HFF-Myc (cell line): ENCODE data around the gene TBX18.

Experiments used
- DNase-seq: peaks from one replicate; pipeline ENCODE4 v3.0.0-alpha.2; 2011; ENCODE audit warnings: low read depth; ENCODE audit errors: extremely low read depth
- H3K4me3 ChIP-seq: replicated peaks from 2 replicates; pipeline ENCODE4 v1.5.1; 2011; ENCODE audit warnings: low read depth, mild to moderate bottlenecking, control low read depth, low read length
- TF ChIP-seq, protein P1 (sequence below): IDR thresholded peaks from 2 replicates; pipeline ENCODE4 v1.5.1; 2012; ENCODE audit warnings: mild to moderate bottlenecking, low read depth, low read length, control low read depth; ENCODE audit errors: missing control alignments

The TBX18 gene

DNA sequence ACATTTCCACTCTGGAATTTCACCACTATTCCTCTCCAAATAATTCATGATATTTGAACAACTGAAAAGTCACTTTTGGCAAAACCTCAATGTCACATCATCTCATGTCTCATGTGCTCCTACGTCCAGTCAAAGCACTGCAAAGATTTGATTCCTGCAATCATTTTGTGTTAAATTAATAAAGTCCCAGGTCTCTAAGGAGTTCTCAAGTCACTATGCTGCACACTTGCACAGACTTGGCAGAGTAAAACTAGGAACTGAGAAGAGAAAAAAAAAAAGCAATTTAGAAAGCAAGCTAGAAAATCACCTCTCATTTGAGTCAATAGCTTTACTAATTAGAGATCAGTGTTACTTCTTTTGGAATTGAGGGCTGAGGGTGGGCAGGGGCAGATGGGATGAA lies 11.2 kb downstream of the TBX18 start:
- DNase-seq = no peak
- H3K4me3 ChIP-seq = no peak overlapping the region
- TF ChIP-seq, protein P1, sequence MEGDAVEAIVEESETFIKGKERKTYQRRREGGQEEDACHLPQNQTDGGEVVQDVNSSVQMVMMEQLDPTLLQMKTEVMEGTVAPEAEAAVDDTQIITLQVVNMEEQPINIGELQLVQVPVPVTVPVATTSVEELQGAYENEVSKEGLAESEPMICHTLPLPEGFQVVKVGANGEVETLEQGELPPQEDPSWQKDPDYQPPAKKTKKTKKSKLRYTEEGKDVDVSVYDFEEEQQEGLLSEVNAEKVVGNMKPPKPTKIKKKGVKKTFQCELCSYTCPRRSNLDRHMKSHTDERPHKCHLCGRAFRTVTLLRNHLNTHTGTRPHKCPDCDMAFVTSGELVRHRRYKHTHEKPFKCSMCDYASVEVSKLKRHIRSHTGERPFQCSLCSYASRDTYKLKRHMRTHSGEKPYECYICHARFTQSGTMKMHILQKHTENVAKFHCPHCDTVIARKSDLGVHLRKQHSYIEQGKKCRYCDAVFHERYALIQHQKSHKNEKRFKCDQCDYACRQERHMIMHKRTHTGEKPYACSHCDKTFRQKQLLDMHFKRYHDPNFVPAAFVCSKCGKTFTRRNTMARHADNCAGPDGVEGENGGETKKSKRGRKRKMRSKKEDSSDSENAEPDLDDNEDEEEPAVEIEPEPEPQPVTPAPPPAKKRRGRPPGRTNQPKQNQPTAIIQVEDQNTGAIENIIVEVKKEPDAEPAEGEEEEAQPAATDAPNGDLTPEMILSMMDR = no peak

DNA sequence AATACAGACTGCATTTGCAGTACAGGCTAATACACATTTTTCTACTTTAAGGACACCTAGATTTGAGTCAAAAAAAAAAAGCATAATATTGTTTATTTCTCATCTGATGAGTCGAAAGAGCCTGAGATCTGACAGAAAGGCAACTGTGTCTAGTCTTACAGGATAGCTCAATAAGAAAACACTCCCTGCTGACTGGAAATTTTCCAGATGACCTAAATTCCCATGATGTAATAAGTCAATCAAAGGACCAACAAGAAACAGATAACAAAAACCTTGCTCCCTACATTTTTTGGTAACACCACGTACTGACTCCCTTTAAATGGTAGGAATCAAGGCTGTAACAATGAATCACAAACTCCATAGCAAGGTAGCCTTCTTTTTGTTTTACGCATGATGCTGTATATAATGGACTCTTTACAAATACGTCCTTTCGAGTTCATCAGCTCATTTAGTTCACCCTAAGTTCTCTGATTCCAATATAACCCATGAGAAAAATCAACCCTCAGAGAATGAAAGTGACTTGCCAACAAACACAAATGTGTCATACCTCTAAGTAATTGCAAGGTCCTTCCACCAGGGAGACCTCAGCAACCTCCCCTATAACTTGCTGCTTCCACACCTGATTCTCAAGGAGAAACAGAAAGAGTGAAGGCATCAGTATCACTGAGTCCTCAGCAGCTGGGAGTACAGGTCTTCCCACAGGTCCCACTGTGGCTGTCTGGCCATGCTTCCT lies 12.1 kb downstream of the TBX18 start:
- DNase-seq = no peak
- TF ChIP-seq, protein P1 = no peak
- H3K4me3 ChIP-seq = no peak overlapping the region

DNA sequence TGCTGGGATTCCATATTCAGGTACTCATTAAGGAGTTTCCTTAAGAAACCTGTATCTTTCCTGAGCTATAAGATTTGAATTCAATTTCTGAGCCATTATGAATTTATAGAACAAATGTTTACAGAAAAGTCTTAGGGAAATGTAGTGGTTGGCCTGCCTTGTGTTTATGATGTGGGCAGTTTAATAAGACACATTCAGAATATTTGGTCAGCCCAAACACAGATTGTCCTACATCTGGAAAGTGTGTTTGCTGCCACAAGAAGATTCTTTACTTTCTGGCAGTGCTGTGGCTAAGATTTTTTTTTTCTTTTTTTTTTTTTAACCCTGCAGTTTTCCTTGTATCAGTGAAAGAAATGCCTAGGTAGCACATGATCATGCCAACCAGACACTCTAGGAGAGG lies 15.2 kb downstream of the TBX18 start:
- H3K4me3 ChIP-seq = no peak overlapping the region
- no peak for DNase-seq
- TF ChIP-seq, protein P1 = no peak

DNA sequence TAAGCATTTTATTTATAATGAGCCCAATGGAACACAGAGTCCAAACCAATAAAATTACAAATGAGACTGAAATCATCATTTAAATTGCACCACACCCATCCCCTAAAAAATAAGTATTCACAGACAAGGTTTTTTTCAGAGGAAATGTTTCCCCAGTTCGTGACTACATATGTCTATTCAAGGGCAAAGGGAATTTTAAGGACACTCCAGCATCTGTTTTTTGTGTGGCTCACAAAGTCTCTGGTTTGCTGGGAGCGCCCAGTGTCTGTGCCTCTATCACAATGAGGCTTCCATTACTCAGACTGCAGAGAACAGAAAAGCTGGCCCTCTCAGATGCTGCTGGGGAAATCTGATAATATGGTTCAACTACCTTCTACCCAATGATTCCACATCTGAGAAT lies 16.0 kb downstream of the TBX18 start:
- TF ChIP-seq, protein P1 = no peak
- no peak overlapping the region for H3K4me3 ChIP-seq
- DNase-seq = no peak

DNA sequence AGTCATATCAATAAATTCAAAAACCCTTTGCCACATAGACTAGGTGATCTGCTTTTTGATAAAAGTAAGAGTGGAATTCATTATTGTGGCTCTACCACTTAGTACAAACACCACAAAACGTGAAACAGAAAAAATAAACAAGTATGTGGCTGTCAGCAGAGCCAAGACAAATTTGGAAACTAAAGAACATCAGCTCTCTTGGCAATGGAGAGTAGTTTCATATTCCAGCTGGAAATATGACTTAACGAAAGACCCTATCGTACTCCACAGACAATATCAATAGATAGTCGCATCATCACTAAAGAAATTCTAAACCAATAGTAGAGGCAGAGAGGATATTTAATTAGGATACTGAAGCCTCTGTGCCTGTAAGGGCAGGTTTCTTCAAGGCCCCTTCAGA lies 20.8 kb downstream of the TBX18 start:
- TF ChIP-seq, protein P1 = no peak
- DNase-seq = no peak
- H3K4me3 ChIP-seq = no peak overlapping the region

DNA sequence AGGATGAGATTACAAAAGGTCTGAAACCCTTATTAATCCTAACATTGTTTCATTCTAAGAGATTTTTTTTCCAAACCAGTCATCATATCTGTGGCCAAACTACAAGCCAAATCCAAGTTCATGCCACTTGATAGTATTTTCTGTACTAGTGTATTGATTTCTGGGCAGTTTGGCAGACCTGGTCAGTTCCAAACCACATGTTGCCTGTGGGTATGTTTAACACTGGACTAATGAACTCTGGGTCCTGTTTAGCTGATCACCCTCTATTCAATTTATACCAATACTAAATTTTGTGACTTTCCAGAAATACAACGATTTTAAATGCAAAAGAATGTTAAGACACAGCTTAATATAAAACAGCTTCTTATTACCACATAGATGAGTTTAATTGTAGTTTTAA lies 24.0 kb downstream of the TBX18 start:
- DNase-seq = no peak
- H3K4me3 ChIP-seq = no peak overlapping the region
- TF ChIP-seq, protein P1 = no peak

DNA sequence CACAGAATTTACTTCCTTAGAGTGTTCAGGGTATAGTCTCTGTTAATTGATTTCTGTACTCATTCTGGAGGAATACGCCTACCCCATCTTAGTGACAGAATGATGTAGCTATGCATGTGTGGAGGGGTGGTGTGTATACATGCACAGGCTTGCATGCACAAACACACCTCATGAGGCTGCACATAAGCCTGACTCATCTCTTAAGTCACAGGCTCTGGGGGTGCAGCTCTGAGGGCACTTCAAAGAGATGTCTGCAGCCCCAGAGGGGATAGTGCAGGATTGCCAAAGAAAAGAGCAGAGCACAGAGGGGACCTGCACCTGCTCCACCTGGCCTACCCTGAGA lies 24.6 kb downstream of the TBX18 start:
- no peak for DNase-seq
- no peak overlapping the region for H3K4me3 ChIP-seq
- TF ChIP-seq, protein P1 = no peak
